ENCODE measurements around the gene KCNIP1.
"Not testable (repeated sequence)": the region's sequence is repeated elsewhere in the genome, so short reads cannot be mapped to it uniquely, and the experiment has no call there.

Gene KCNIP1

DNA sequence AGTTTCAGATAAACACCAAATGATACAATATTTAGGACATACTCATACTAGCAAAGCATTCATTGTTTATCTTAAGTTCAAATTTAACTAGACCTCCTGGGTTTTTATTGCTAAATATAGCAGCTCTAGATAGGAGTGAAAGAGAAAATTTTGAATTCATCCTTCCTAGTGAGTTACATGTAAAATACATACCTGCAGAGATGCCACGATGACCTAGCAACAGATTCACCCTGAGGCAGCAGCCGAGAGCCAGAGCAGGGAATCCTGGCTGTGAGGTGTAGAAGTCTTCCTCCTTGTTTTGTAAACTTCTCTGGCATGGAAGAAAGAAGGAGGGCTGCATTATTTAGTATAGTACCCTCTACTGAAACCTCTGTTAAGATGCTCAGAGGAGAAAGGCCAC, 253.8 kb downstream of the KCNIP1 start:
- H3K4me3 ChIP-seq (ENCODE audit: extremely low read depth, insufficient read depth, low read length, poor library complexity, severe bottlenecking): no peak overlapping the region
- whole genome bisulfite sequencing, 2 experiments (ENCODE audit: insufficient coverage in 2 of 2): 100% methylated on average over 1 of the region's 2 CpGs; no CpG with 5 or more reads in 1 of the 2 experiments
- no peaks in the 10 kb centered on the region for H3K9me3 ChIP-seq (ENCODE audit: control insufficient read depth, low read length)
- peaks cover 14% of the 10 kb centered on the region for H3K4me1 ChIP-seq (ENCODE audit: control insufficient read depth, insufficient read depth, low read length, poor library complexity, severe bottlenecking)
- H3K27ac ChIP-seq (ENCODE audit: low read depth, low read length, severe bottlenecking): no peak overlapping the region
- no peaks in the 10 kb centered on the region for H3K36me3 ChIP-seq (ENCODE audit: control insufficient read depth, insufficient read depth, low read length)

- 82 to 100% methylated on average over 1 to 2 of the region's 3 CpGs for WGBS, 2 experiments (ENCODE audit: insufficient coverage in 2 of 2)
- Histone ChIP-seq H3K9me3 (ENCODE audit: control insufficient read depth, low read length) (no peaks in the 10 kb centered on the region), H3K36me3 (ENCODE audit: control insufficient read depth, insufficient read depth, low read length) (no peaks in the 10 kb centered on the region), H3K4me3 (ENCODE audit: extremely low read depth, insufficient read depth, low read length, poor library complexity, severe bottlenecking) (no peak overlapping the region), H3K4me1 (ENCODE audit: control insufficient read depth, insufficient read depth, low read length, poor library complexity, severe bottlenecking) (peaks cover 14% of the 10 kb centered on the region), H3K27ac (ENCODE audit: low read depth, low read length, severe bottlenecking) (no peak overlapping the region)
These were observed 254.7 kb downstream of the KCNIP1 start for GRCh38 chr5:170758481-170758880.

DNA sequence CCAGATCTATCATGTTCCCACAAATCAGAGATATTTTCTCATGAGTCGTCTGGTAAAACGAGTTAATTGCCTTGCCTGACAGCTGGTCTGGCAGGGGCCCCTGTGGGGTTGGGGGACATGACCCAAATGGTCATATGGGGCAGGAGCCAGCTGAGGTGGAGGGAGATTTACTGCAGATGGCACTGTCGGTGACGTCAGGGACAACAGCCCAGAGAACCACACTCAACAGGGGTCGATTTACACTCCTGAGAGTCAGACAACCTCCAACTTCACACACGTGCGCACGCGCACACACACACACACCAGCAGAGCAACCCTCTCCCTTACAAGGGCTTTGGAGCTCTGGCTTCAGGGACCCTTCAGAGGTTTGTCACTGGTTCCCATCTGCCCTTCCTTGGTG, 256.3 kb downstream of the KCNIP1 start:
- Histone ChIP-seq H3K9me3 (ENCODE audit: control insufficient read depth, low read length) (no peaks in the 10 kb centered on the region), H3K4me1 (ENCODE audit: control insufficient read depth, insufficient read depth, low read length, poor library complexity, severe bottlenecking) (peaks cover 14% of the 10 kb centered on the region), H3K27ac (ENCODE audit: low read depth, low read length, severe bottlenecking) (no peak overlapping the region), H3K4me3 (ENCODE audit: extremely low read depth, insufficient read depth, low read length, poor library complexity, severe bottlenecking) (no peak overlapping the region), H3K36me3 (ENCODE audit: control insufficient read depth, insufficient read depth, low read length) (no peaks in the 10 kb centered on the region)
- WGBS, 2 experiments (ENCODE audit: insufficient coverage in 2 of 2): 89 to 93% methylated on average over 7 to 8 of the region's 9 CpGs

- H3K27ac ChIP-seq (ENCODE audit: low read depth, low read length, severe bottlenecking): no peak overlapping the region
- no peaks in the 10 kb centered on the region for H3K9me3 ChIP-seq (ENCODE audit: control insufficient read depth, low read length)
- 86 to 91% methylated on average over 6 to 7 of the region's 7 CpGs for WGBS, 2 experiments (ENCODE audit: insufficient coverage in 2 of 2)
- H3K4me3 ChIP-seq (ENCODE audit: extremely low read depth, insufficient read depth, low read length, poor library complexity, severe bottlenecking): no peak overlapping the region
- no peaks in the 10 kb centered on the region for H3K36me3 ChIP-seq (ENCODE audit: control insufficient read depth, insufficient read depth, low read length)
- H3K4me1 ChIP-seq (ENCODE audit: control insufficient read depth, insufficient read depth, low read length, poor library complexity, severe bottlenecking): peaks cover 13% of the 10 kb centered on the region
These were observed 257.4 kb downstream of the KCNIP1 start for GRCh38 chr5:170761048-170761707.

DNA sequence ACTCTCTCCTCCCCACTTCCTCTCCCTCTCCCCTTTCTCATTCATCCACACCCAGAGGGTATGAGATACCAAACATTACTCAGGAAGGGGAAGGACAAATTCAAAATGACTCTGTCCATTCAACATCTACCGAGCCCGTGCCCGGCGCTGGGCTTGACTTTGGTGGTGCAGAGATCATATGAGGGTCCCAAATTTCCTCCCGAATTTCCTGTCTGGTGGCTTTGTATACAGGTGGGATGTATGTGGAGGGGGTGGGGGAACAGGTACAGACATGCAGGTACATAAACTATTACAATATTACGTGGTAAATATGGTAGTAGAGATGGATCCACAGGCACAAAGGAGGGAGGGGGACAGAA, 257.9 kb downstream of the KCNIP1 start:
- no peaks in the 10 kb centered on the region for H3K36me3 ChIP-seq (ENCODE audit: control insufficient read depth, insufficient read depth, low read length)
- no peak overlapping the region for H3K27ac ChIP-seq (ENCODE audit: low read depth, low read length, severe bottlenecking)
- H3K4me3 ChIP-seq (ENCODE audit: extremely low read depth, insufficient read depth, low read length, poor library complexity, severe bottlenecking): no peak overlapping the region
- WGBS, 2 experiments (ENCODE audit: insufficient coverage in 2 of 2): 94% methylated on average over 5 of the region's 6 CpGs; no CpG with 5 or more reads in 1 of the 2 experiments
- H3K9me3 ChIP-seq (ENCODE audit: control insufficient read depth, low read length): no peaks in the 10 kb centered on the region
- H3K4me1 ChIP-seq (ENCODE audit: control insufficient read depth, insufficient read depth, low read length, poor library complexity, severe bottlenecking): peaks cover 10% of the 10 kb centered on the region

GRCh38 chr5:170762298-170762697, 258.5 kb downstream of the KCNIP1 start:
- not testable (repeated sequence) for H3K27ac ChIP-seq (ENCODE audit: low read depth, low read length, severe bottlenecking); H3K4me3 ChIP-seq (ENCODE audit: extremely low read depth, insufficient read depth, low read length, poor library complexity, severe bottlenecking); H3K4me1 ChIP-seq (ENCODE audit: control insufficient read depth, insufficient read depth, low read length, poor library complexity, severe bottlenecking); H3K36me3 ChIP-seq (ENCODE audit: control insufficient read depth, insufficient read depth, low read length); H3K9me3 ChIP-seq (ENCODE audit: control insufficient read depth, low read length)
- no CpG with 5 or more reads among the region's 9 CpGs for WGBS, 2 experiments (ENCODE audit: insufficient coverage in 2 of 2)

- H3K27ac ChIP-seq (ENCODE audit: low read depth, low read length, severe bottlenecking); H3K36me3 ChIP-seq (ENCODE audit: control insufficient read depth, insufficient read depth, low read length); H3K4me3 ChIP-seq (ENCODE audit: extremely low read depth, insufficient read depth, low read length, poor library complexity, severe bottlenecking); H3K4me1 ChIP-seq (ENCODE audit: control insufficient read depth, insufficient read depth, low read length, poor library complexity, severe bottlenecking); H3K9me3 ChIP-seq (ENCODE audit: control insufficient read depth, low read length): not testable (repeated sequence)
- WGBS, 2 experiments (ENCODE audit: insufficient coverage in 2 of 2): 74 to 78% methylated on average over 4 to 9 of the region's 9 CpGs
These were observed 262.0 kb downstream of the KCNIP1 start for GRCh38 chr5:170765868-170766267.

GRCh38 chr5:170769246-170769645, 265.4 kb downstream of the KCNIP1 start:
- WGBS, 2 experiments (ENCODE audit: insufficient coverage in 2 of 2): 84 to 85% methylated on average over 3 to 4 of the region's 6 CpGs
- no peak overlapping the region for H3K27ac ChIP-seq (ENCODE audit: low read depth, low read length, severe bottlenecking)
- no peak overlapping the region for H3K4me3 ChIP-seq (ENCODE audit: extremely low read depth, insufficient read depth, low read length, poor library complexity, severe bottlenecking)
- H3K4me1 ChIP-seq (ENCODE audit: control insufficient read depth, insufficient read depth, low read length, poor library complexity, severe bottlenecking): no peaks in the 10 kb centered on the region
- H3K36me3 ChIP-seq (ENCODE audit: control insufficient read depth, insufficient read depth, low read length): no peaks in the 10 kb centered on the region
- H3K9me3 ChIP-seq (ENCODE audit: control insufficient read depth, low read length): no peaks in the 10 kb centered on the region

- no peak overlapping the region for H3K27ac ChIP-seq (ENCODE audit: low read depth, low read length, severe bottlenecking)
- no peaks in the 10 kb centered on the region for H3K9me3 ChIP-seq (ENCODE audit: control insufficient read depth, low read length)
- no peaks in the 10 kb centered on the region for H3K36me3 ChIP-seq (ENCODE audit: control insufficient read depth, insufficient read depth, low read length)
- 50 to 83% methylated on average over 1 to 4 of the region's 5 CpGs for WGBS, 2 experiments (ENCODE audit: insufficient coverage in 2 of 2)
- H3K4me1 ChIP-seq (ENCODE audit: control insufficient read depth, insufficient read depth, low read length, poor library complexity, severe bottlenecking): no peaks in the 10 kb centered on the region
- no peak overlapping the region for H3K4me3 ChIP-seq (ENCODE audit: extremely low read depth, insufficient read depth, low read length, poor library complexity, severe bottlenecking)
These were observed 266.1 kb downstream of the KCNIP1 start for GRCh38 chr5:170769898-170770416.

GRCh38 chr5:170771496-170771895, 267.7 kb downstream of the KCNIP1 start:
- Histone ChIP-seq H3K36me3 (ENCODE audit: control insufficient read depth, insufficient read depth, low read length) (no peaks in the 10 kb centered on the region), H3K4me3 (ENCODE audit: extremely low read depth, insufficient read depth, low read length, poor library complexity, severe bottlenecking) (no peak overlapping the region), H3K27ac (ENCODE audit: low read depth, low read length, severe bottlenecking) (no peak overlapping the region), H3K9me3 (ENCODE audit: control insufficient read depth, low read length) (no peaks in the 10 kb centered on the region), H3K4me1 (ENCODE audit: control insufficient read depth, insufficient read depth, low read length, poor library complexity, severe bottlenecking) (no peaks in the 10 kb centered on the region)
- 89 to 93% methylated on average over 14 to 15 of the region's 15 CpGs for WGBS, 2 experiments (ENCODE audit: insufficient coverage in 2 of 2)
